Measurements from ENCODE around the gene SYS1. TPM values are rescaled to one million over a fixed set of nuclear protein-coding genes. Genes with fewer than 3 reads are reported as not detected.

Gene SYS1
- total and polyA plus RNA-seq, 2 experiments from 2014 or later: 7.9 to 21.5 TPM

- peaks cover 8% of the 10 kb centered on the region for H3K27me3 Mint-ChIP-seq (ENCODE audit: insufficient read depth, low read depth, poor library complexity)
- no peaks in the 10 kb centered on the region for H3K36me3 ChIP-seq (ENCODE audit: insufficient read depth)
- peak; percentile 93 for DNase-seq (ENCODE audit: low spot score)
- peaks cover 11% of the 10 kb centered on the region; the same call in 1 of the 2 replicates for H4K20me1 ChIP-seq (replicated peaks; ENCODE audit: insufficient read depth)
- peaks cover 26% of the 10 kb centered on the region for H3K36me3 Mint-ChIP-seq (ENCODE audit: low read depth)
- no peaks in the 10 kb centered on the region for H3K9me2 ChIP-seq (ENCODE audit: insufficient read depth)
- H3K27ac ChIP-seq (ENCODE audit: low read depth): no peak within 1 kb of the TSS
- H3F3A ChIP-seq (replicated peaks; ENCODE audit: low read depth): no peaks in the 10 kb centered on the region
- no peaks in the 10 kb centered on the region for H3K9me3 Mint-ChIP-seq
- ATAC-seq: peak; percentile 98
- peak within 1 kb of the TSS; percentile 92 for H2AFZ ChIP-seq
- H3K4me3 ChIP-seq: peak within 1 kb of the TSS; percentile 81
- peak within 1 kb of the TSS; percentile 95 for H3K4me3 Mint-ChIP-seq
- H3K4me1 Mint-ChIP-seq: peaks cover 9% of the 10 kb centered on the region
- H3K27me3 ChIP-seq (ENCODE audit: insufficient read depth): no peaks in the 10 kb centered on the region
- TF ChIP-seq POLR2AphosphoS5 (IDR thresholded peaks at IDR 0.05; ENCODE audit: low read depth) (peak; percentile 81), STAT1 (IDR thresholded peaks at IDR 0.05; ENCODE audit: unreplicated experiment) (no peak), NANOG (IDR thresholded peaks at IDR 0.05; ENCODE audit: borderline replicate concordance) (peak; percentile 20; the same call in 1 of the 2 replicates), CREB1 (CRISPR knock-in tag; IDR thresholded peaks at IDR 0.05; ENCODE audit: low read depth) (peak; percentile 82), REST (IDR thresholded peaks at IDR 0.05; ENCODE audit: unreplicated experiment) (no peak), EZH2phosphoT487 (IDR thresholded peaks at IDR 0.05; ENCODE audit: unreplicated experiment) (no peak)
- TF ChIP-seq, protein P1, sequence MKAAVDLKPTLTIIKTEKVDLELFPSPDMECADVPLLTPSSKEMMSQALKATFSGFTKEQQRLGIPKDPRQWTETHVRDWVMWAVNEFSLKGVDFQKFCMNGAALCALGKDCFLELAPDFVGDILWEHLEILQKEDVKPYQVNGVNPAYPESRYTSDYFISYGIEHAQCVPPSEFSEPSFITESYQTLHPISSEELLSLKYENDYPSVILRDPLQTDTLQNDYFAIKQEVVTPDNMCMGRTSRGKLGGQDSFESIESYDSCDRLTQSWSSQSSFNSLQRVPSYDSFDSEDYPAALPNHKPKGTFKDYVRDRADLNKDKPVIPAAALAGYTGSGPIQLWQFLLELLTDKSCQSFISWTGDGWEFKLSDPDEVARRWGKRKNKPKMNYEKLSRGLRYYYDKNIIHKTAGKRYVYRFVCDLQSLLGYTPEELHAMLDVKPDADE (IDR thresholded peaks at IDR 0.05): peak; percentile 84
- TF ChIP-seq, protein P2, sequence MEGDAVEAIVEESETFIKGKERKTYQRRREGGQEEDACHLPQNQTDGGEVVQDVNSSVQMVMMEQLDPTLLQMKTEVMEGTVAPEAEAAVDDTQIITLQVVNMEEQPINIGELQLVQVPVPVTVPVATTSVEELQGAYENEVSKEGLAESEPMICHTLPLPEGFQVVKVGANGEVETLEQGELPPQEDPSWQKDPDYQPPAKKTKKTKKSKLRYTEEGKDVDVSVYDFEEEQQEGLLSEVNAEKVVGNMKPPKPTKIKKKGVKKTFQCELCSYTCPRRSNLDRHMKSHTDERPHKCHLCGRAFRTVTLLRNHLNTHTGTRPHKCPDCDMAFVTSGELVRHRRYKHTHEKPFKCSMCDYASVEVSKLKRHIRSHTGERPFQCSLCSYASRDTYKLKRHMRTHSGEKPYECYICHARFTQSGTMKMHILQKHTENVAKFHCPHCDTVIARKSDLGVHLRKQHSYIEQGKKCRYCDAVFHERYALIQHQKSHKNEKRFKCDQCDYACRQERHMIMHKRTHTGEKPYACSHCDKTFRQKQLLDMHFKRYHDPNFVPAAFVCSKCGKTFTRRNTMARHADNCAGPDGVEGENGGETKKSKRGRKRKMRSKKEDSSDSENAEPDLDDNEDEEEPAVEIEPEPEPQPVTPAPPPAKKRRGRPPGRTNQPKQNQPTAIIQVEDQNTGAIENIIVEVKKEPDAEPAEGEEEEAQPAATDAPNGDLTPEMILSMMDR (conservative IDR thresholded peaks at IDR 0.05; ENCODE audit: low read depth in 2 of 2): 0 out of 4 replicates have a peak, but pooled peaks of 1 of the 2 experiments have one; percentile 9
- peaks cover 8% of the 10 kb centered on the region; the same call in 1 of the 2 replicates for H3K4me1 ChIP-seq (ENCODE audit: insufficient read depth)
- H3K27ac Mint-ChIP-seq: peak within 1 kb of the TSS; percentile 89
- H3K4me2 ChIP-seq: peak within 1 kb of the TSS; percentile 91
- peaks cover 17% of the 10 kb centered on the region for H3K79me2 ChIP-seq (replicated peaks; ENCODE audit: insufficient read depth)
Observed at GRCh38 chr20:45415822-45416637, 53.1 kb downstream of the SYS1 start, which contains the start of gene PIGT. PIGT (plus strand) TSS chr20:45416141; CDS start chr20:45416157, 16 bp downstream.
